Dedifferentiated amniotic fluid mesenchymal stem cell (primary cell): ENCODE measurements around the gene RPGRIP1L.
A peak's percentile ranks its signal among the peaks of the same experiment; 100 is the strongest.
"Not testable (repeated sequence)": the region's sequence is repeated elsewhere in the genome, so short reads cannot be mapped to it uniquely, and the experiment has no call there.

ENCODE experiments used
- DNase-seq: peaks from one replicate; pipeline ENCODE4 v3.0.0-alpha.2; 2016; ENCODE audit errors: extremely low spot score

RPGRIP1L gene

GRCh38 chr16:53712065-53712464, 8.4 kb upstream of the RPGRIP1L start:
- DNase-seq = no peak

- no peak for DNase-seq
Measured at GRCh38 chr16:53711390-53711789, 7.7 kb upstream of the RPGRIP1L start.

GRCh38 chr16:53708490-53708889, 4.8 kb upstream of the RPGRIP1L start:
- no peak for DNase-seq

- no peak for DNase-seq
Measured at GRCh38 chr16:53707671-53708070, 4.0 kb upstream of the RPGRIP1L start.

- no peak for DNase-seq
Measured at GRCh38 chr16:53704445-53704813, 770 bp upstream of the RPGRIP1L start.

- DNase-seq = not testable (repeated sequence)
Measured at GRCh38 chr16:53698271-53698670, 5.4 kb downstream of the RPGRIP1L start.

- DNase-seq = peak; percentile 35
Measured at GRCh38 chr16:53695070-53695469, 8.6 kb downstream of the RPGRIP1L start.

GRCh38 chr16:53693320-53693719, 10.3 kb downstream of the RPGRIP1L start:
- DNase-seq = no peak

GRCh38 chr16:53692146-53692545, 11.5 kb downstream of the RPGRIP1L start:
- no peak for DNase-seq

- no peak for DNase-seq
Measured at GRCh38 chr16:53690771-53691170, 12.9 kb downstream of the RPGRIP1L start.

GRCh38 chr16:53689636-53690035, 14.0 kb downstream of the RPGRIP1L start:
- no peak for DNase-seq

GRCh38 chr16:53686710-53687109, 16.9 kb downstream of the RPGRIP1L start:
- DNase-seq = no peak

- not testable (repeated sequence) for DNase-seq
Measured at GRCh38 chr16:53685334-53685733, 18.3 kb downstream of the RPGRIP1L start.

GRCh38 chr16:53681354-53681753, 22.3 kb downstream of the RPGRIP1L start:
- DNase-seq = no peak

GRCh38 chr16:53680756-53681155, 22.9 kb downstream of the RPGRIP1L start:
- no peak for DNase-seq

GRCh38 chr16:53678756-53679343, 24.8 kb downstream of the RPGRIP1L start:
- no peak for DNase-seq

- no peak for DNase-seq
Measured at GRCh38 chr16:53678155-53678554, 25.5 kb downstream of the RPGRIP1L start.

GRCh38 chr16:53673189-53673588, 30.5 kb downstream of the RPGRIP1L start:
- DNase-seq = no peak

- DNase-seq = no peak
Measured at GRCh38 chr16:53672461-53672860, 31.2 kb downstream of the RPGRIP1L start.

- no peak for DNase-seq
Measured at GRCh38 chr16:53668869-53669268, 34.8 kb downstream of the RPGRIP1L start.

GRCh38 chr16:53666786-53667415, 36.8 kb downstream of the RPGRIP1L start:
- DNase-seq = peak; percentile 39

- DNase-seq = peak; percentile 70
Measured at GRCh38 chr16:53664724-53665345, 38.8 kb downstream of the RPGRIP1L start.

GRCh38 chr16:53662072-53662471, 41.6 kb downstream of the RPGRIP1L start:
- no peak for DNase-seq
